Stimulated activated CD8-positive, alpha-beta memory T cell treated with anti-CD3 and anti-CD28 coated beads, Interleukin-4, amount 100 ng/mL, for 24 hours (primary cell): ENCODE measurements around the gene CD3G.

Source experiments
- DNase-seq: peaks from one replicate; pipeline ENCODE4 v3.0.0-alpha.2; 2020; ENCODE audit warnings: low read depth

CD3G gene

GRCh38 chr11:118325283-118325682 is 18.9 kb upstream of the CD3G start:
- DNase-seq = no peak

- no peak for DNase-seq
These were observed 15.4 kb upstream of the CD3G start for GRCh38 chr11:118328745-118329144.

DNA sequence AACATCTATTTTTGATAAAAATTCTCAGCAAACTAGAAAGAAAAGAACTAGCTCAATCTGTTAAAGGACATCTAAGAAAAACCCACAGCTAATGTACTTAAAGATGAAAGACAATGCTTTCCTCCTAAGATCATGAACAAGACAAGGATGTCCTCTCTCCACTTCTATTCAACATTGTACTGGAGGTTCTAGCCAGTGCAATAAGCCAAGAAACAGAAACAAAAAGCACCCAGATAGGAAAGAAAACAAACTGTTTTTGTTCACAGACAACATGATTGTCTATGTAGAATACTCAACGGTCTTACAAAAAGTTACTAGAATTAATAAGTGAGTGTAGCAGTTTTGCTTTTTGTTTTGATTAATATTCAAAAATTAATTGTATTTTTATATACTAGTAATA is 9.4 kb upstream of the CD3G start:
- DNase-seq = no peak

DNA sequence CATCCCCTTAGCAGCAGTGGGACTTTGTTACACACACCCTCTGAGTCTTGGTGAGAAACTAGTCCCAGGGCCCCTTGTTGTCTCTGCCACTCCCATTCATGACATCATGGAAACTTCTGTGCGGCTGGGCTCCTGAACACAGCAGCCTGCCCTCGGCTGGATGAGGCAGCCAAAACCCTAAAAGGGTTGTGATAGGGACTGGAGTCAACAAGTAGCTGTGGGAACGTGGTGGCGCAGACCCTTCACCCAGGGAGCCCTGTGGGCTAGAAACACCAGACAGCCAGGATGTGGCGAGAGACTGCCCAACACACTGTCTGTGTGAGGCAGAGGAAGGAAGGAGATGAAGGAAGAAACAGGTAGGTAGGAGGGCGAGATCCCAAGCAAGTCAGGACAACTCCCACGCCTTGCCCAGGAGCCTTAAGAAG is 5.5 kb upstream of the CD3G start:
- peak; percentile 77 for DNase-seq

GRCh38 chr11:118339281-118339961 is 4.7 kb upstream of the CD3G start:
- DNase-seq = no peak

DNA sequence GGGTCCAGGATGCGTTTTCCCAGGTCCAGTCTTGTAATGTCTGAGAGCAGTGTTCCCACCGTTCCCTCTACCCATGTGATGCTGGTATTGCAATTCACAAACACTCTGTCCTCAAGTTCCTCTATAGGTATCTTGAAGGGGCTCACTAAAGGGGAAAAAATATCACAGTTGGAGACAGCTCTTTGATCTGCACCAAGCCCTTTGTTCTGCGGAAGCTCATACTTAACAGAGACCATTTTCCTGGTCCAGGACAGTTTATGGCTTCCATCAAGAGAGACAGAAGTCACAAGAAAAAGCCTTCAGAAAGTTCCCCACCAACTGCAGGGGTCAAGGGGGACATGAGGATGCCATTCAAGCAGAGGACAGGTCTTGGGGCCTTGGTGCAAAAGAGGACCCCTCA is 3.7 kb upstream of the CD3G start:
- no peak for DNase-seq

DNA sequence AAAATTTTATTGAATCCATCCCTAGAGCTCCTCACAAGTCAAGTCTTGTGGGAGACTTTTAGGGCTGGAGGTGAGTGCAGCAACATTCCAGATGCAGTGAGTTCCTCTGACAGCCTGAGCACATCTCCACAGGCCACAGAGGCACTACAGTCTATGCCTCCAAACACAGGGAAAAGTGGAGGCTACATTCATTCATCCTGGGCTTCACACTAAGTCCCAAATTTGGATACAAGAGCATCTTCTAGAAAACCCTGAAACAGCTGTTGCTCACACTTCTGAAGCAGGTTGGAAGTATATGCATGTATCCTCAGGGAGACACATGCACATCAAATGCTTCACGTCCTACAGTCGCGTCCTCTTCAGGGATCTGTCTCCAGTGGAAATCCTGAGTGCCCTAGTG is 2.9 kb upstream of the CD3G start:
- DNase-seq = no peak

- DNase-seq = no peak
These were observed 2.2 kb upstream of the CD3G start for GRCh38 chr11:118341815-118342489.

DNA sequence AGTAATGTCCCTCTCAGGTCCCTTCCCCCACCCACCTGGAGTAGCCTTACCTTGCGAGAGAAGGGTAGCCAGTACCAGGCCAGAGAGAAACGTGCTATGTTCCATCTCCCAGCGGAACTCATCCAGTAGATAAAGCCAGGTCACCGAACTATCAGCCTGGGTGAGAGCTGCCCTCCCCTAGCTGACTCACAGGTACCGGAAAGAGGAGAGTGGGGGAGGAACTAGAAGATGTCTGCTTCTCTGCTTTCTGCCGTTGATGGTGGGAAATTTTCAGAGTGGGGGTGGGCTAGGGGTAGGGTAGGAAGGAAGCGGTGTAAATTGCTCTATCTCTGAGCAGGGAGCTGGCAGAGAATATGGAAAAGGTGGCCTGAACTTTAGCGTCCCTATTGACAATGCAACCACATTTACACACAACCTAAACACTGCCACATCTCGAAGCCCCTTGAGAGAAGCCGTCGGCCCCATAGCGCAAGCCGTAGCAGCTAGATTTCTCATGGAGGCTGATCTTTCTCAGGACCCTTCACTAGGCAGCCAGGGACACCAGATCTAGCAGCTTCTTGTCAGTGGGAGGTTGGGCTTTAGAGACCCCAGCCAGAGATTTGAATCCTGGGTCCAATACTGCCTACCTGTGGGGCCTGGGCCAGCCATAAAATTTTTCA is 1.5 kb upstream of the CD3G start, which contains the start of gene CD3D:
CD3D (minus strand) TSS at position 203 of the 659 bp plus-strand sequence; CDS start at position 105, 98 bp downstream.
- peak; percentile 41 for DNase-seq

- DNase-seq = no peak
These were observed 896 bp upstream of the CD3G start for GRCh38 chr11:118343248-118343647.

DNA sequence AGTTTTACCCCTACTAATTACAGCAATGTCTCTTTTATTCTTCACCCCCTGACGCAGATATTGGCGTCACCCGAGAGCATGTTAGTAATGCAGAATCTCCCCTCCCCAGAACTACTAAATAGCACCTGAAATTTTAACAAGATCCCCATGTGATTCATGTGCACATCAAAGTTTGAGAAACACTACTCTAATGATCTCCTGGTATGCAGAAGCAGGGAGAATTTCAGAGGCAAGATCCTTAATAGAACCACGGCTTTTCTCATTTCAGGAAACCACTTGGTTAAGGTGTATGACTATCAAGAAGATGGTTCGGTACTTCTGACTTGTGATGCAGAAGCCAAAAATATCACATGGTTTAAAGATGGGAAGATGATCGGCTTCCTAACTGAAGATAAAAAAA is 5.3 kb downstream of the CD3G start:
- DNase-seq = no peak

- DNase-seq = no peak
These were observed 9.1 kb downstream of the CD3G start for GRCh38 chr11:118353084-118353710.

GRCh38 chr11:118358071-118358470 is 13.9 kb downstream of the CD3G start:
- no peak for DNase-seq

- peak; percentile 97 for DNase-seq
These were observed 15.3 kb downstream of the CD3G start, which contains the start of gene UBE4A for GRCh38 chr11:118359295-118359958. TSS of gene UBE4A (plus strand) at chr11:118359600. CDS start at chr11:118365081, 5,481 bp downstream.

GRCh38 chr11:118364956-118365615 is 20.9 kb downstream of the CD3G start:
- DNase-seq = no peak

DNA sequence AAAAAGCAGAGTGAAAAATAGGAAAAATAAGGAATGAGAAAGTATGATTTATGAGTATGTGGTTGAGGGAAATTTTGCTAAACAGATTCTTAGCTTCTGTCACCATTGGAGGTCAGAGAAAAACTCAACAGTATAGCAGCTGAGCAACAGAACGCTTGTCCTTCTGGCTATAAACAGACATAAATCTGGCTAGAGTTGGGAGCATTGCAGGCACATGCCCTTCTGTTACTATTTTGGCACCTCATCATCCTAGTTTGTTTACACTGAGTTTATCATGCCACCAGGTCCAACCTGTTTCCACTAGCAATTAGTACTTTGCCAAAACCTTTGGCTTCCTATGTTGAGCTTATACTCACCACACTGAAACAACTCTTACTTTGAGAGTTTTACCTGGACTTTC is 22.1 kb downstream of the CD3G start:
- no peak for DNase-seq

DNA sequence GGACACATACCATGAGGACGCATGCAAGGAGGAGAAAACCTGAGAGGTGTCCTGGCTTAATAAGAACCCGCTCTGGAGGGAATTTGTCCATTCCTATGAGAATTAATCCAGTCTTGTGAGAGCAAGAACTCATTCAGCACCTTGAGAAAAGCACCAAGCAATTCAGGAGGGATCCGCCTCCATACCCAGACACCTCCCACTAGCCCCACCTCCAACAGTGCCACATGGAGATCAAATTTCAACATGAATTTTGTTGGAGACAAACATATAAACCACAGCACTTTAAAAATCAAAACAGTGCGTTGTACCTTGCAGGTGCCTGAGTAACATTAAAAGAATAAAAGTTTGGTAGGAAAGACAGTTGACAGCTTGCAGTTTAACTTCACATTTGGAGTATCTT is 26.6 kb downstream of the CD3G start:
- no peak for DNase-seq

GRCh38 chr11:118373263-118373662 is 29.1 kb downstream of the CD3G start:
- DNase-seq = no peak

DNA sequence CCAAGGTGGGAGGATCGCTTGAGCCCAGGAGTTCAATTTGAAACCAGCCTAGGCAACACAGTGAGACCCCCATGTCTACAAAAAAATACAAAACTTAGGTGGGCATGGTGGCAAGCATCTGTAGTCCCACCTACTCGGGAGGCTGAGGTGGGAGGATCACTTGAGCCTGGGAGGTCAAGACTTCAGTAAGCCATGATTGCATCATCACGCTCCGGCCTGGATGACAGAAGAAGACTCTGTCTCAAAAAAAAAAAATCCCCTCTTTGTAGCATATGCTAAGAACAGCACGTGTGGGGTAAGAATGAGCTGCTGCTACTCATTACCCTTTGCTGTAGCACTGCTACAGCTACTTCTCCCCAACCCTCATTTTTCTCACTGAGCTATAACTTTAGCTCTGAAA is 29.7 kb downstream of the CD3G start:
- DNase-seq = no peak

GRCh38 chr11:118374729-118375128 is 30.6 kb downstream of the CD3G start:
- no peak for DNase-seq

DNA sequence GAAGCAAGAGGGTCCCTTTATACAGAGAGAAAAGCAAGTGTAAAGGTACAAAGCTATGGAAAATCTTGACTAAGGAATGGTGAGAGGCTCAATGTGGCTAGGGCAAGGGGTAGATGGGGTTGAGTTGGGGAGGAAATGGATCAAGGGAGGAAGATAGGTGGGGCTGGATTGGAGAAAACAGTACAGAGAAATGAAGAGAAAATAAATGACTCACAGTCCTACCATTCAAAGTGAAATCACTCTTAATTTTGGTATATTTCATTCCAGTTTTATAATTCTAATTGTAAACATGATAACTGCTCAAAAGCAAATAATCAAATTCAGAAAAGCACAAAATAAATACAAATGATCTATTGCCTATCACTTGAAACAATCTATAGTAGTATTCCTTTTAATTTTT is 31.8 kb downstream of the CD3G start:
- no peak for DNase-seq

- no peak for DNase-seq
These were observed 35.4 kb downstream of the CD3G start for GRCh38 chr11:118379497-118379896.
